Measurements from ENCODE around the gene RASL10B. TPM values are rescaled to one million over a fixed set of nuclear protein-coding genes. Genes with fewer than 3 reads are reported as not detected.

The RASL10B gene
- total RNA-seq, 4 donors from 2014 or later: 28.2 to 54.8 (median 40.3) TPM

DNA sequence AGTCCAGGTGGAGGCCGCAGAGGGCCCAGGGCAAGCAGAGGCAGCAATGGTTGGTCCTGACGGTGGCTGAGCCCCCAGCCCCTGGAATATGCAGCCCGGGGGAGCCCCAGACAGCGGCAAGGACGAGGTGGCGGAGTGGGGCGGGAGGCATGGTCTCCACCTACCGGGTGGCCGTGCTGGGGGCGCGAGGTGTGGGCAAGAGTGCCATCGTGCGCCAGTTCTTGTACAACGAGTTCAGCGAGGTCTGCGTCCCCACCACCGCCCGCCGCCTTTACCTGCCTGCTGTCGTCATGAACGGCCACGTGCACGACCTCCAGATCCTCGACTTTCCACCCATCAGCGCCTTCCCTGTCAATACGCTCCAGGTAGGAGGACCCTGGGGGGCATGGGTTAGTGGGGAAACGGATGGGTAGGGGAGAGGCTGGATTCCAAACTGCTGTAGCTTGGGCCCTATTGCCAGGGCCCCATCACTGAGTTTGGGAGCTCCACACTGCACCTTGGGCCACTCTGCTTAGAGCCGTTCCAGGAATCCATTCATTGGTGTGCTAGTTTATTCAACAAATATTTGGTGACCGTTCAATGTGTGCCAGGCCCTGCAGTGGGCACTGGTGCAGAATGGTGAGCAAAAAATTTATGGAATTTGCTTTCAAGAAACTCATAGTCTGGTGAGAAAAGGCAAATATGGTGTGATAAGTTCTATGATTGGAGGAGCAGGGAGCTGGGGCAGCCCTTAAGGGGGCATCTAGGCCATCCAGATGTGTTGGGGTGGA lies 3.8 kb downstream of the RASL10B start:
- TF ChIP-seq, protein P1, sequence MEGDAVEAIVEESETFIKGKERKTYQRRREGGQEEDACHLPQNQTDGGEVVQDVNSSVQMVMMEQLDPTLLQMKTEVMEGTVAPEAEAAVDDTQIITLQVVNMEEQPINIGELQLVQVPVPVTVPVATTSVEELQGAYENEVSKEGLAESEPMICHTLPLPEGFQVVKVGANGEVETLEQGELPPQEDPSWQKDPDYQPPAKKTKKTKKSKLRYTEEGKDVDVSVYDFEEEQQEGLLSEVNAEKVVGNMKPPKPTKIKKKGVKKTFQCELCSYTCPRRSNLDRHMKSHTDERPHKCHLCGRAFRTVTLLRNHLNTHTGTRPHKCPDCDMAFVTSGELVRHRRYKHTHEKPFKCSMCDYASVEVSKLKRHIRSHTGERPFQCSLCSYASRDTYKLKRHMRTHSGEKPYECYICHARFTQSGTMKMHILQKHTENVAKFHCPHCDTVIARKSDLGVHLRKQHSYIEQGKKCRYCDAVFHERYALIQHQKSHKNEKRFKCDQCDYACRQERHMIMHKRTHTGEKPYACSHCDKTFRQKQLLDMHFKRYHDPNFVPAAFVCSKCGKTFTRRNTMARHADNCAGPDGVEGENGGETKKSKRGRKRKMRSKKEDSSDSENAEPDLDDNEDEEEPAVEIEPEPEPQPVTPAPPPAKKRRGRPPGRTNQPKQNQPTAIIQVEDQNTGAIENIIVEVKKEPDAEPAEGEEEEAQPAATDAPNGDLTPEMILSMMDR (IDR thresholded peaks at IDR 0.05; ENCODE audit: low read depth): no peak

- TF ChIP-seq, protein P1 (IDR thresholded peaks at IDR 0.05; ENCODE audit: low read depth): no peak
Observed at GRCh38 chr17:35736236-35736635, 4.8 kb downstream of the RASL10B start.

DNA sequence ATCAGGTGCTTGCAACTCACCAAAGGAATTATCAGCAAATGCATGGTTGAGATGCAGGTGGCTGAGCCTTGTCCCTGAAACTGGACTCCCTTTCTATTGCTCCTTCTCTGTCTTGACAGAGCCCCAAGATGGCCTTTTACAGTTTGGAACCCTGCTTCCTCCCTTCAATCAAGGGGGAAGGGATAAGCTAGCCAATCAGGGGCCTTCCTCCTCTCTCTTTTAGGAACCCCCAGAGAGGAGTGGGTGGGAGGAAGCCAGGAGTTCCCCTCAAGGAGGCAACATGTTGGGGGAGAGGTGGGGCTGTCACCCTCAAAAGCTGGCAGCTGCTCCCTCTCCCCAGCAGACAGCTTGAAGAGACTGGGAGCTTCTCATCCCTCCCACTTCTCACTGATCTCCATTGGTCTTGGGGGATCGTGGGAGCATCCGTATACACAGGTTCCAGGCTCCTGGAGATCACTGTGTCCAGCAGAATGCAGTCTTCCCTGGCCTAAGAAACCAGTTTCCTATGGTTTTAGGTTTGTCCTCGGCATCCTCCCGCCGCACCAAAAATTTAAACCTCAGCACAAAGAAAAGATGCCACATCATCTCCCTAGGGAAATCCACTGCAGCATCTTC lies 7.2 kb downstream of the RASL10B start:
- TF ChIP-seq, protein P1 (IDR thresholded peaks at IDR 0.05; ENCODE audit: low read depth): no peak

DNA sequence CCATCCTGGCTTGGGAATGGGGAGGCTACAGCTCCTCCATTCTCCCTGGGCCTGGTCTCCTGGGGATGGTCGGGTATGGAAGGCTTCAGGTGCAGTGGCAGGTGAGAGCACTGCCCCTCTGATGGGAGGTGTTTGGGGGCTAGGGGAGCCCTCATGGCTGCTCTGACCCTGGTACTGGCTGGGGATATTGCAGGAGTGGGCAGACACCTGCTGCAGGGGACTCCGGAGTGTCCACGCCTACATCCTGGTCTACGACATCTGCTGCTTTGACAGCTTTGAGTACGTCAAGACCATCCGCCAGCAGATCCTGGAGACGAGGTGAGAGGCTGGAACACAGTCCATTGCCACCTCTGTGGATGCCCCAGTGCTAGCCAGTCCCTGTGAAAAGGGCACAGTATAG lies 8.8 kb downstream of the RASL10B start:
- TF ChIP-seq, protein P1 (IDR thresholded peaks at IDR 0.05; ENCODE audit: low read depth): no peak

- TF ChIP-seq, protein P1 (IDR thresholded peaks at IDR 0.05; ENCODE audit: low read depth): no peak
Observed at GRCh38 chr17:35740997-35741931, 9.8 kb downstream of the RASL10B start.

DNA sequence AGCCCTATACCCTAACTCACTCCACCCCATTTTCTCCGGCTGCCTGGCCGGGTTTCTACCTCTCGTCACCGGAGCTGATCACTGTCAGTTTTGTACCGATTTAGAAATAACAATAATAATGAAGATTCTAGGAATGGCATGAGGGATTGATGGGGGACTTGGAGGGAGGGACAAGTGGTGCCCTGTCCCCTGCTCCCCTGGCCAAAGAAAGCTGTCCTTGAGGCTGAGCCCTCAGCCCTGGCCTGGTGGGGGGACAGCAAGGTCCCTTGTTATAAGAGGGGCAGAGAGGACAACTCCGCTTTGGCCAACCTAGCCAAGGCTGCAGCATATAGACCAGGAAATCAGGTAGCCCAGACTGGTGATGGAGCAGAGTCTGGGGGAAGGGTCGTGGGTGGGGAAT lies 11.1 kb downstream of the RASL10B start:
- TF ChIP-seq, protein P1 (IDR thresholded peaks at IDR 0.05; ENCODE audit: low read depth): no peak
